Activated B cell treated with CpG ODN at 0.5 μM for 24 hours (primary cell): Measurements from ENCODE around the gene CLCF1. TPM values are rescaled to one million over a fixed set of nuclear protein-coding genes. Genes with fewer than 3 reads are reported as not detected.

Experiments used
- ATAC-seq: fragments of 200-7000 bp; cut with Tn5 transposase; one replicate; pipeline ENCODE4 v1.10.0; 2021; ENCODE audit warnings: low read depth, mild to moderate bottlenecking, moderate library complexity
- CTCF ChIA-PET: fragments of 350-600 bp; sonication (Branson Sonifier 250); formaldehyde crosslinking; loops from one replicate; lab custom pipeline; 2021; ENCODE audit warnings: antibody characterized with exemption; lab: Charles Lee
- POLR2A ChIA-PET: fragments of 350-600 bp; sonication (Branson Sonifier 250); formaldehyde crosslinking; loops from one replicate; lab custom pipeline; 2021; ENCODE audit warnings: antibody characterized with exemption; lab: Charles Lee
- DNase-seq: peaks from one replicate; pipeline ENCODE4 v3.0.0; 2022
- H3K27ac Mint-ChIP-seq: one replicate; pipeline ENCODE4 v1.8.0; 2020; ENCODE audit warnings: mixed read lengths
- H3K27me3 Mint-ChIP-seq: one replicate; pipeline ENCODE4 v1.8.0; 2021; ENCODE audit warnings: mixed read lengths
- H3K36me3 Mint-ChIP-seq: one replicate; pipeline ENCODE4 v1.8.0; 2021; ENCODE audit warnings: low read depth, mixed read lengths
- H3K4me1 Mint-ChIP-seq: one replicate; pipeline ENCODE4 v1.8.0; 2021; ENCODE audit warnings: mixed read lengths
- H3K4me3 Mint-ChIP-seq: one replicate; pipeline ENCODE4 v1.8.0; 2020; ENCODE audit warnings: mild to moderate bottlenecking, mixed read lengths
- H3K9me3 Mint-ChIP-seq: one replicate; pipeline ENCODE4 v1.8.0; 2020; ENCODE audit warnings: mixed read lengths
- CTCF ChIP-seq: fragments of 200-600 bp; IDR thresholded peaks from one replicate; pipeline ENCODE4 v1.8.0; 2022; ENCODE audit warnings: antibody characterized with exemption, mild to moderate bottlenecking
- intact Hi-C: fragments of 100-400 bp; cut with micrococcal nuclease; formaldehyde crosslinking; loops from one replicate; pipeline ENCODE4 v1.15.1; 2024
- total RNA-seq: library from RNA; stranded (reverse); gene quantifications from 2 replicates; pipeline ENCODE4 v1.2.3, GENCODE V29; 2022

CLCF1 gene
- total RNA-seq, 1 donor from 2014 or later = 30.7 TPM

GRCh38 chr11:67401495-67402191 lies 28.2 kb upstream of the CLCF1 start, which contains the start of gene PPP1CA:
Gene PPP1CA, minus strand, starts transcription at chr11:67401858. Its CDS starts 76 bp downstream, at chr11:67401782.
- H3K27ac Mint-ChIP-seq = peak within 1 kb of the TSS; percentile 91
- H3K9me3 Mint-ChIP-seq = no peaks in the 10 kb centered on the region
- peaks cover 77% of the 10 kb centered on the region for H3K4me1 Mint-ChIP-seq
- POLR2A ChIA-PET = interaction anchor here (0.7 to 17.5 kb wide), 39 partner anchors 10 to 1447 kb away, joined by 3 to 693 read pairs (median 7); partner anchors contain the start of genes AIP, ANKRD13D, CARNS1 and CDK2AP2
- no peak for TF ChIP-seq CTCF
- intact Hi-C loops = loop anchor here (1.0 to 5.0 kb wide), 11 partner anchors 10 to 231 kb away; partner anchors contain the start of genes AIP, NDUFV1, POLD4 and PTPRCAP
- H3K4me3 Mint-ChIP-seq = peak within 1 kb of the TSS; percentile 86
- H3K27me3 Mint-ChIP-seq = no peaks in the 10 kb centered on the region
- ATAC-seq (peak; percentile 72), DNase-seq (peak; percentile 96)
- peaks cover 52% of the 10 kb centered on the region for H3K36me3 Mint-ChIP-seq
- CTCF ChIA-PET = interaction anchor here (0.7 to 5.7 kb wide), 24 partner anchors 10 to 106 kb away, joined by 3 to 53 read pairs (median 8); partner anchors contain the start of genes CARNS1, CDK2AP2, PITPNM1 and POLD4

- Mint-ChIP-seq H3K4me1 (peaks cover 74% of the 10 kb centered on the region), H3K27ac (peak overlapping the region; percentile 81), H3K4me3 (peak overlapping the region; percentile 86), H3K36me3 (peaks cover 50% of the 10 kb centered on the region), H3K27me3 (no peaks in the 10 kb centered on the region), H3K9me3 (no peaks in the 10 kb centered on the region)
- ATAC-seq (peak; percentile 16), DNase-seq (no peak)
- ChIA-PET POLR2A (interaction anchor here (0.6 to 17.5 kb wide), 34 partner anchors 10 to 962 kb away, joined by 3 to 693 read pairs (median 8); partner anchors contain the start of genes AIP, ANKRD13D, CARNS1 and CDK2AP2), CTCF (interaction anchor here (1.0 to 5.7 kb wide), 21 partner anchors 9 to 107 kb away, joined by 3 to 53 read pairs (median 8); partner anchors contain the start of genes CARNS1, CDK2AP2, PITPNM1 and POLD4)
- TF ChIP-seq CTCF = no peak
- intact Hi-C loops = loop anchor here (1.0 to 5.0 kb wide), 9 partner anchors 10 to 231 kb away; partner anchors contain the start of genes NDUFV1, PTPRCAP, RAD9A and RPS6KB2
These were observed 27.6 kb upstream of the CLCF1 start for GRCh38 chr11:67400942-67401494.

- POLR2A ChIA-PET = interaction anchor here (0.6 to 17.5 kb wide), 25 partner anchors 9 to 243 kb away, joined by 3 to 693 read pairs (median 13); partner anchors contain the start of genes AIP, ANKRD13D, CARNS1 and CDK2AP2
- Mint-ChIP-seq H3K36me3 (peaks cover 48% of the 10 kb centered on the region), H3K4me3 (peak overlapping the region; percentile 86), H3K4me1 (peaks cover 68% of the 10 kb centered on the region), H3K27ac (peak overlapping the region; percentile 81), H3K27me3 (no peaks in the 10 kb centered on the region), H3K9me3 (no peaks in the 10 kb centered on the region)
- DNase-seq = no peak
- no peak for TF ChIP-seq CTCF
- ATAC-seq = no peak
- intact Hi-C loops = loop anchor here (5.0 kb wide), 3 partner anchors 187 to 232 kb away; partner anchors contain the start of gene NDUFV1
- CTCF ChIA-PET = interaction anchor here (1.2 to 5.7 kb wide), 14 partner anchors 9 to 107 kb away, joined by 3 to 53 read pairs (median 10); partner anchors contain the start of genes CDK2AP2, PITPNM1, PTPRCAP and RAD9A
These were observed 27.0 kb upstream of the CLCF1 start for GRCh38 chr11:67400251-67400941.

- ChIA-PET CTCF (no interaction called here), POLR2A (interaction anchor here (0.6 to 17.5 kb wide), 9 partner anchors 18 to 131 kb away, joined by 3 to 693 read pairs (median 14); partner anchors contain the start of genes AIP, CARNS1, CLCF1 and POLD4)
- no peaks in the 10 kb centered on the region for H3K27me3 Mint-ChIP-seq
- intact Hi-C loops = no loop called here
- H3K36me3 Mint-ChIP-seq = peaks cover 45% of the 10 kb centered on the region
- no peak overlapping the region for H3K4me3 Mint-ChIP-seq
- ATAC-seq (no peak), DNase-seq (no peak)
- no peak overlapping the region for H3K27ac Mint-ChIP-seq
- H3K4me1 Mint-ChIP-seq = peaks cover 57% of the 10 kb centered on the region
- no peak for TF ChIP-seq CTCF
- H3K9me3 Mint-ChIP-seq = no peaks in the 10 kb centered on the region
These were observed 25.5 kb upstream of the CLCF1 start for GRCh38 chr11:67398661-67399563.
